Measurements from ENCODE around the gene LDLRAP1. TPM values are rescaled to one million over a fixed set of nuclear protein-coding genes. Genes with fewer than 3 reads are reported as not detected.

Gene LDLRAP1
- total and polyA plus RNA-seq, 2 experiments from 2014 or later, result 9.6 to 22.7 TPM

- Histone ChIP-seq H3K36me3 (ENCODE audit: insufficient read depth) (no peaks in the 10 kb centered on the region), H3K27me3 (ENCODE audit: insufficient read depth) (no peaks in the 10 kb centered on the region), H4K20me1 (replicated peaks; ENCODE audit: insufficient read depth) (no peaks in the 10 kb centered on the region), H3K9me2 (ENCODE audit: insufficient read depth) (no peaks in the 10 kb centered on the region), H3K4me2 (no peak overlapping the region), H3K79me2 (replicated peaks; ENCODE audit: insufficient read depth) (no peaks in the 10 kb centered on the region), H3K27ac (ENCODE audit: low read depth) (no peak overlapping the region), H2AFZ (no peak overlapping the region), H3K4me1 (ENCODE audit: insufficient read depth) (peaks cover 17% of the 10 kb centered on the region), H3F3A (replicated peaks; ENCODE audit: low read depth) (no peaks in the 10 kb centered on the region), H3K4me3 (no peak overlapping the region)
- H3K9me3 Mint-ChIP-seq, result no peaks in the 10 kb centered on the region
- no peak overlapping the region for H3K27ac Mint-ChIP-seq
- peaks cover 32% of the 10 kb centered on the region for H3K4me1 Mint-ChIP-seq
- DNase-seq (ENCODE audit: low spot score) (no peak), ATAC-seq (no peak; the same call in 2 of the 3 replicates)
- H3K4me3 Mint-ChIP-seq, result no peak overlapping the region
- TF ChIP-seq EZH2 (IDR thresholded peaks at IDR 0.05; ENCODE audit: low read depth, unreplicated experiment) (no peak), JUNB (IDR thresholded peaks at IDR 0.05; ENCODE audit: unreplicated experiment) (no peak), NANOG (IDR thresholded peaks at IDR 0.05; ENCODE audit: borderline replicate concordance) (no peak), POLR2AphosphoS5 (IDR thresholded peaks at IDR 0.05; ENCODE audit: low read depth) (no peak), REST (IDR thresholded peaks at IDR 0.05; ENCODE audit: unreplicated experiment) (no peak), EZH2phosphoT487 (IDR thresholded peaks at IDR 0.05; ENCODE audit: unreplicated experiment) (no peak), CREB1 (CRISPR knock-in tag; IDR thresholded peaks at IDR 0.05; ENCODE audit: low read depth) (no peak), CTCF (conservative IDR thresholded peaks at IDR 0.05; ENCODE audit: low read depth in 2 of 2) (no peak)
- H3K27me3 Mint-ChIP-seq (ENCODE audit: insufficient read depth, low read depth, poor library complexity), result peaks cover 18% of the 10 kb centered on the region
- H3K36me3 Mint-ChIP-seq (ENCODE audit: low read depth), result no peaks in the 10 kb centered on the region; the same call in 2 of the 3 replicates
These were observed 30.2 kb downstream of the LDLRAP1 start for GRCh38 chr1:25573591-25573930.

- Mint-ChIP-seq H3K36me3 (ENCODE audit: low read depth) (no peaks in the 10 kb centered on the region; the same call in 2 of the 3 replicates), H3K4me1 (peaks cover 28% of the 10 kb centered on the region), H3K27ac (no peak overlapping the region), H3K9me3 (no peaks in the 10 kb centered on the region), H3K4me3 (no peak overlapping the region), H3K27me3 (ENCODE audit: insufficient read depth, low read depth, poor library complexity) (peaks cover 15% of the 10 kb centered on the region)
- ATAC-seq (no peak), DNase-seq (ENCODE audit: low spot score) (no peak)
- Histone ChIP-seq H3K27me3 (ENCODE audit: insufficient read depth) (no peaks in the 10 kb centered on the region), H3K4me2 (no peak overlapping the region), H3K36me3 (ENCODE audit: insufficient read depth) (no peaks in the 10 kb centered on the region), H3K4me3 (no peak overlapping the region), H3K9me2 (ENCODE audit: insufficient read depth) (no peaks in the 10 kb centered on the region), H4K20me1 (replicated peaks; ENCODE audit: insufficient read depth) (no peaks in the 10 kb centered on the region), H3K79me2 (replicated peaks; ENCODE audit: insufficient read depth) (no peaks in the 10 kb centered on the region), H3F3A (replicated peaks; ENCODE audit: low read depth) (no peaks in the 10 kb centered on the region), H2AFZ (no peak overlapping the region), H3K4me1 (ENCODE audit: insufficient read depth) (peaks cover 14% of the 10 kb centered on the region), H3K27ac (ENCODE audit: low read depth) (no peak overlapping the region)
- TF ChIP-seq CREB1 (CRISPR knock-in tag; IDR thresholded peaks at IDR 0.05; ENCODE audit: low read depth) (no peak), CTCF (conservative IDR thresholded peaks at IDR 0.05; ENCODE audit: low read depth in 2 of 2) (no peak), POLR2AphosphoS5 (IDR thresholded peaks at IDR 0.05; ENCODE audit: low read depth) (no peak), ZNF114 (CRISPR knock-in tag; IDR thresholded peaks at IDR 0.05) (no peak), REST (IDR thresholded peaks at IDR 0.05; ENCODE audit: unreplicated experiment) (no peak), JUNB (IDR thresholded peaks at IDR 0.05; ENCODE audit: unreplicated experiment) (no peak), ETS1 (IDR thresholded peaks at IDR 0.05) (no peak), STAT1 (IDR thresholded peaks at IDR 0.05; ENCODE audit: unreplicated experiment) (no peak), EZH2phosphoT487 (IDR thresholded peaks at IDR 0.05; ENCODE audit: unreplicated experiment) (no peak)
These were observed 30.6 kb downstream of the LDLRAP1 start for GRCh38 chr1:25573961-25574360.

All from GM23338 (cell line).